Ishikawa (cell line): ENCODE results near the gene FAXDC2.

Source experiments
- CEBPB ChIP-seq: IDR thresholded peaks from 2 replicates; pipeline ENCODE4 v1.6.1; 2012
- CREB1 ChIP-seq: IDR thresholded peaks from 2 replicates; pipeline ENCODE4 v1.6.1; 2012; ENCODE audit warnings: low read depth
- EGR1 ChIP-seq: IDR thresholded peaks from 2 replicates; pipeline ENCODE4 v1.6.1; 2012
- EP300 ChIP-seq: IDR thresholded peaks from 2 replicates; pipeline ENCODE4 v1.6.1; 2012; ENCODE audit warnings: borderline replicate concordance
- NFIC ChIP-seq: IDR thresholded peaks from 2 replicates; pipeline ENCODE4 v1.6.1; 2012
- RAD21 ChIP-seq: IDR thresholded peaks from 2 replicates; pipeline ENCODE4 v1.6.1; 2012; ENCODE audit warnings: low read depth
- YY1 ChIP-seq: IDR thresholded peaks from 2 replicates; pipeline ENCODE4 v1.6.1; 2012; ENCODE audit warnings: low read depth
- TF ChIP-seq, protein P1 (sequence below): IDR thresholded peaks from 2 replicates; pipeline ENCODE4 v1.6.1; 2012
- TF ChIP-seq, protein P2 (sequence below): IDR thresholded peaks from 2 replicates; pipeline ENCODE4 v1.6.1; 2012; ENCODE audit warnings: low read depth, mild to moderate bottlenecking
- TF ChIP-seq, protein P3 (sequence below): IDR thresholded peaks from 2 replicates; pipeline ENCODE4 v1.6.1; 2012

DNA sequence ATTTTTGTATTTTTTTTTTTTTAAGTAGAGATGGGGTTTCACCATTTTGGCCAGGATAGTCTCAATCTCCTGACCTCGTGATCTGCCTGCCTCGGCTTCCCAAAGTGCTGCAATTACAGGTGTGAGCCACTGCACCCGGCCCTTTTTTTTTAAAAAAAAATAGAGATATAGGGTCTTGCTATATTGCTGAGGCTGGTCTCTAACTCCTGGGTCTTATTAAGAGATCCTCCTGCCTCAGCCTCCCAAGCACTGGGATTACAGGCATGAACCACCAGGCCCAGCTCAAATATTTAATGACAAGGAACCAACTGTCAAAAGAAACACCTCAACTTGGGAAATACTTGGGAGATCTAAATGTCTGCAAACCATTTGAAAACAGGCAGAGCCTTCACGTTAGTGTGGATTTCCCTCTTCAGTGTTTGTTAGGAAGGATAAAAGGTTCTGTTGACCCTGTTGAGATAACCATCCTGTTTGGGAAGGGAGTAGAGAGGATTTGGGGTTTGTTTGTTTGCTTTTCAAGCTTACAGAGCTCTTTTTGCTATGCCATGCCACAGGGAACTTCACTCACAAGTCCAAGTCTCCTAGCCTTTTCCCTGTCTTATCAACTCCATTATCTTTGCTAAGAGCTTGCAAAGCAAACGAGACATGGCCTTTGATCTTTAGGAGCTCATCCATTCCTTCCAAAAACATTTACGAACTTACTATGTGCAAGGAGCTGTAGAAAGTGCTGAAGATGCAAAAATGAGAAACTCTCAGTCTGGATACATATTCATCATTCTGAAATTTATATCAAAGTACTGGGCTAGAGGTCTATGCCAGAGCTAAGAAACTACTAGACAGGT, 7.5 kb downstream of the FAXDC2 start:
- TF ChIP-seq EGR1 (no peak), YY1 (no peak), CEBPB (no peak), EP300 (no peak), CREB1 (no peak), NFIC (no peak), RAD21 (no peak)
- TF ChIP-seq, protein P1, sequence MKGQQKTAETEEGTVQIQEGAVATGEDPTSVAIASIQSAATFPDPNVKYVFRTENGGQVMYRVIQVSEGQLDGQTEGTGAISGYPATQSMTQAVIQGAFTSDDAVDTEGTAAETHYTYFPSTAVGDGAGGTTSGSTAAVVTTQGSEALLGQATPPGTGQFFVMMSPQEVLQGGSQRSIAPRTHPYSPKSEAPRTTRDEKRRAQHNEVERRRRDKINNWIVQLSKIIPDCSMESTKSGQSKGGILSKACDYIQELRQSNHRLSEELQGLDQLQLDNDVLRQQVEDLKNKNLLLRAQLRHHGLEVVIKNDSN: no peak
- TF ChIP-seq, protein P2, sequence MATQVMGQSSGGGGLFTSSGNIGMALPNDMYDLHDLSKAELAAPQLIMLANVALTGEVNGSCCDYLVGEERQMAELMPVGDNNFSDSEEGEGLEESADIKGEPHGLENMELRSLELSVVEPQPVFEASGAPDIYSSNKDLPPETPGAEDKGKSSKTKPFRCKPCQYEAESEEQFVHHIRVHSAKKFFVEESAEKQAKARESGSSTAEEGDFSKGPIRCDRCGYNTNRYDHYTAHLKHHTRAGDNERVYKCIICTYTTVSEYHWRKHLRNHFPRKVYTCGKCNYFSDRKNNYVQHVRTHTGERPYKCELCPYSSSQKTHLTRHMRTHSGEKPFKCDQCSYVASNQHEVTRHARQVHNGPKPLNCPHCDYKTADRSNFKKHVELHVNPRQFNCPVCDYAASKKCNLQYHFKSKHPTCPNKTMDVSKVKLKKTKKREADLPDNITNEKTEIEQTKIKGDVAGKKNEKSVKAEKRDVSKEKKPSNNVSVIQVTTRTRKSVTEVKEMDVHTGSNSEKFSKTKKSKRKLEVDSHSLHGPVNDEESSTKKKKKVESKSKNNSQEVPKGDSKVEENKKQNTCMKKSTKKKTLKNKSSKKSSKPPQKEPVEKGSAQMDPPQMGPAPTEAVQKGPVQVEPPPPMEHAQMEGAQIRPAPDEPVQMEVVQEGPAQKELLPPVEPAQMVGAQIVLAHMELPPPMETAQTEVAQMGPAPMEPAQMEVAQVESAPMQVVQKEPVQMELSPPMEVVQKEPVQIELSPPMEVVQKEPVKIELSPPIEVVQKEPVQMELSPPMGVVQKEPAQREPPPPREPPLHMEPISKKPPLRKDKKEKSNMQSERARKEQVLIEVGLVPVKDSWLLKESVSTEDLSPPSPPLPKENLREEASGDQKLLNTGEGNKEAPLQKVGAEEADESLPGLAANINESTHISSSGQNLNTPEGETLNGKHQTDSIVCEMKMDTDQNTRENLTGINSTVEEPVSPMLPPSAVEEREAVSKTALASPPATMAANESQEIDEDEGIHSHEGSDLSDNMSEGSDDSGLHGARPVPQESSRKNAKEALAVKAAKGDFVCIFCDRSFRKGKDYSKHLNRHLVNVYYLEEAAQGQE: no peak
- TF ChIP-seq, protein P3, sequence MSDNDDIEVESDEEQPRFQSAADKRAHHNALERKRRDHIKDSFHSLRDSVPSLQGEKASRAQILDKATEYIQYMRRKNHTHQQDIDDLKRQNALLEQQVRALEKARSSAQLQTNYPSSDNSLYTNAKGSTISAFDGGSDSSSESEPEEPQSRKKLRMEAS: no peak
